GM23338 (cell line): Measurements from ENCODE around the gene TBC1D16. TPM values are rescaled to one million over a fixed set of nuclear protein-coding genes. Genes with fewer than 3 reads are reported as not detected.
A peak's percentile ranks its signal among the peaks of the same experiment; 100 is the strongest.

Experiments
- ATAC-seq: fragments of 200-7000 bp; cut with Tn5 transposase; 3 replicates; pipeline ENCODE4 v1.9.1; 2020
- DNase-seq: peaks from one replicate; pipeline ENCODE4 v3.0.0-alpha.2; 2015; ENCODE audit warnings: low spot score
- H2AFZ ChIP-seq: fragments of 200-600 bp; sonication (generic); 2 replicates; pipeline ENCODE4 v1.8.0; 2016; ENCODE audit warnings: antibody characterized with exemption, mild to moderate bottlenecking, moderate library complexity
- H3F3A ChIP-seq: fragments of 200-600 bp; sonication (generic); replicated peaks from 2 replicates; pipeline ENCODE4 v1.8.0; 2017; ENCODE audit warnings: antibody characterized with exemption, mixed run types, low read depth
- H3K27ac ChIP-seq: fragments of 200-600 bp; sonication (generic); 2 replicates; pipeline ENCODE4 v1.6.1; 2016; ENCODE audit warnings: low read depth
- H3K27me3 ChIP-seq: fragments of 200-600 bp; sonication (generic); 2 replicates; pipeline ENCODE4 v1.8.0; 2016; ENCODE audit warnings: mild to moderate bottlenecking, mixed run types, moderate library complexity; ENCODE audit not compliant: insufficient read depth
- H3K36me3 ChIP-seq: fragments of 200-600 bp; sonication (generic); 2 replicates; pipeline ENCODE4 v1.8.0; 2016; ENCODE audit warnings: mild to moderate bottlenecking; ENCODE audit not compliant: insufficient read depth
- H3K4me1 ChIP-seq: fragments of 200-600 bp; sonication (generic); 2 replicates; pipeline ENCODE4 v1.8.0; 2016; ENCODE audit warnings: mild to moderate bottlenecking, moderate library complexity; ENCODE audit not compliant: insufficient read depth
- H3K4me2 ChIP-seq: fragments of 200-600 bp; sonication (generic); 2 replicates; pipeline ENCODE4 v1.7.1; 2017; ENCODE audit warnings: mixed run types
- H3K4me3 ChIP-seq: fragments of 200-600 bp; sonication (generic); 2 replicates; pipeline ENCODE4 v1.6.1; 2016; ENCODE audit warnings: mixed run types
- H3K79me2 ChIP-seq: fragments of 200-600 bp; sonication (generic); replicated peaks from 2 replicates; pipeline ENCODE4 v1.8.0; 2017; ENCODE audit warnings: mild to moderate bottlenecking; ENCODE audit not compliant: insufficient read depth
- H3K9me2 ChIP-seq: fragments of 200-600 bp; sonication (generic); 2 replicates; pipeline ENCODE4 v1.8.0; 2017; ENCODE audit not compliant: insufficient read depth
- H4K20me1 ChIP-seq: fragments of 200-600 bp; sonication (generic); replicated peaks from 2 replicates; pipeline ENCODE4 v1.8.0; 2017; ENCODE audit warnings: mild to moderate bottlenecking; ENCODE audit not compliant: insufficient read depth
- H3K27ac Mint-ChIP-seq: 2 replicates; pipeline ENCODE4 v1.8.0; 2020; ENCODE audit warnings: inconsistent platforms, mild to moderate bottlenecking, moderate library complexity, mixed read lengths
- H3K27me3 Mint-ChIP-seq: 3 replicates; pipeline ENCODE4 v1.8.0; 2022; ENCODE audit warnings: low read depth, mild to moderate bottlenecking, moderate library complexity, mixed read lengths, inconsistent platforms; ENCODE audit not compliant: insufficient read depth, poor library complexity
- H3K36me3 Mint-ChIP-seq: 3 replicates; pipeline ENCODE4 v1.8.0; 2021; ENCODE audit warnings: low read depth, mild to moderate bottlenecking, inconsistent platforms, moderate library complexity, mixed read lengths
- H3K4me1 Mint-ChIP-seq: 3 replicates; pipeline ENCODE4 v1.8.0; 2020; ENCODE audit warnings: mild to moderate bottlenecking, inconsistent platforms, mixed read lengths
- H3K4me3 Mint-ChIP-seq: 3 replicates; pipeline ENCODE4 v1.8.0; 2021; ENCODE audit warnings: moderate library complexity, mild to moderate bottlenecking, inconsistent platforms, mixed read lengths
- H3K9me3 Mint-ChIP-seq: 3 replicates; pipeline ENCODE4 v1.8.0; 2020; ENCODE audit warnings: moderate library complexity, mild to moderate bottlenecking, inconsistent platforms, mixed read lengths
- CTCF ChIP-seq, 2 experiments: fragments of 200-600 bp in 1 of 2; sonication (generic) in 1 of 2; conservative IDR thresholded peaks; 2 replicates each; pipeline versions ENCODE4 v1.5.1 to v1.6.1; 2016 to 2017; ENCODE audit warnings: antibody characterized with exemption in 2 of 2, low read depth in 2 of 2, mild to moderate bottlenecking in 2 of 2, moderate library complexity in 1 of 2
- EZH2phosphoT487 ChIP-seq: fragments of 200-600 bp; sonication (generic); IDR thresholded peaks from one replicate; pipeline ENCODE4 v1.8.1; 2018; ENCODE audit warnings: antibody characterized with exemption; ENCODE audit not compliant: unreplicated experiment
- REST ChIP-seq: IDR thresholded peaks from one replicate; pipeline ENCODE4 v1.6.1; 2018; ENCODE audit warnings: antibody characterized with exemption; ENCODE audit not compliant: unreplicated experiment
- STAT1 ChIP-seq: IDR thresholded peaks from one replicate; pipeline ENCODE4 v1.6.1; 2016; ENCODE audit warnings: antibody characterized with exemption; ENCODE audit not compliant: unreplicated experiment
- ZNF331 ChIP-seq: fragments of 250-450 bp; sonication (Bioruptor Pico); IDR thresholded peaks from 2 replicates; pipeline ENCODE4 v1.5.0; 2020; ENCODE audit warnings: low read depth, mild to moderate bottlenecking, moderate library complexity
- polyA plus RNA-seq: library from polyadenylated mRNA; unstranded; fragments of >200 nt; fragmentation: Nextera tagmentation; extraction: Ambion mirVana; gene quantifications from 2 replicates; pipeline ENCODE4 v1.2.1, GENCODE V29; 2016
- total RNA-seq: library from RNA; depleted of rRNA; stranded (reverse); fragments of >200 nt; shearing (Covaris generic); gene quantifications from 2 replicates; pipeline ENCODE4 v1.2.3, GENCODE V29; 2014

Gene TBC1D16
- total and polyA plus RNA-seq, 2 experiments from 2014 or later, result 16.7 to 104 TPM

GRCh38 chr17:79970576-79971068 is 65.0 kb downstream of the TBC1D16 start:
- H3K4me2 ChIP-seq, result no peak overlapping the region
- Mint-ChIP-seq H3K4me3 (no peak overlapping the region), H3K9me3 (no peaks in the 10 kb centered on the region; the same call in 2 of the 3 replicates), H3K27ac (no peak overlapping the region), H3K27me3 (peaks cover 7% of the 10 kb centered on the region), H3K4me1 (peaks cover 34% of the 10 kb centered on the region), H3K36me3 (peaks cover 11% of the 10 kb centered on the region)
- H3K27me3 ChIP-seq, result no peaks in the 10 kb centered on the region
- H3K4me1 ChIP-seq, result peaks cover 16% of the 10 kb centered on the region
- H3K36me3 ChIP-seq, result peaks cover 8% of the 10 kb centered on the region
- TF ChIP-seq REST (no peak), CTCF (conservative IDR thresholded peaks at IDR 0.05; ENCODE audit: low read depth in 2 of 2) (peak; percentile 80 to 99)
- H4K20me1 ChIP-seq, result peaks cover 5% of the 10 kb centered on the region; the same call in 1 of the 2 replicates
- peak; percentile 61 for ATAC-seq
- peak; percentile 93 for DNase-seq
- H3K4me3 ChIP-seq, result no peak overlapping the region
- H3K27ac ChIP-seq, result no peak overlapping the region
- H3K9me2 ChIP-seq, result no peaks in the 10 kb centered on the region
- H3K79me2 ChIP-seq, result peaks cover 45% of the 10 kb centered on the region
- no peak overlapping the region for H2AFZ ChIP-seq
- H3F3A ChIP-seq, result peaks cover 18% of the 10 kb centered on the region; the same call in 1 of the 2 replicates

GRCh38 chr17:79969906-79970305 is 65.8 kb downstream of the TBC1D16 start:
- Histone ChIP-seq H3F3A (peaks cover 16% of the 10 kb centered on the region; the same call in 1 of the 2 replicates), H3K27ac (no peak overlapping the region), H4K20me1 (peaks cover 5% of the 10 kb centered on the region; the same call in 1 of the 2 replicates), H3K9me2 (no peaks in the 10 kb centered on the region), H3K79me2 (peaks cover 48% of the 10 kb centered on the region), H3K27me3 (no peaks in the 10 kb centered on the region), H2AFZ (no peak overlapping the region), H3K4me1 (peaks cover 16% of the 10 kb centered on the region), H3K36me3 (peaks cover 8% of the 10 kb centered on the region), H3K4me2 (no peak overlapping the region), H3K4me3 (no peak overlapping the region)
- no peak for DNase-seq
- no peak for ATAC-seq
- H3K4me3 Mint-ChIP-seq, result no peak overlapping the region
- H3K9me3 Mint-ChIP-seq, result no peaks in the 10 kb centered on the region; the same call in 2 of the 3 replicates
- H3K36me3 Mint-ChIP-seq, result peaks cover 11% of the 10 kb centered on the region
- peaks cover 5% of the 10 kb centered on the region for H3K27me3 Mint-ChIP-seq
- H3K4me1 Mint-ChIP-seq, result peaks cover 30% of the 10 kb centered on the region
- H3K27ac Mint-ChIP-seq, result no peak overlapping the region
- no peak for TF ChIP-seq STAT1
- no peak for TF ChIP-seq REST
- TF ChIP-seq CTCF (conservative IDR thresholded peaks at IDR 0.05; ENCODE audit: low read depth in 2 of 2), result no peak
- no peak for TF ChIP-seq EZH2phosphoT487
- no peak for TF ChIP-seq ZNF331 (CRISPR knock-in tag)
